Activated T-cell treated with anti-CD3 and anti-CD28 coated beads for 24 hours (primary cell): ENCODE data around the gene PLXNB2.

Experiments used
- DNase-seq: peaks from one replicate; pipeline ENCODE4 v3.0.0-alpha.2; 2020; ENCODE audit warnings: low read depth

PLXNB2 gene

DNA sequence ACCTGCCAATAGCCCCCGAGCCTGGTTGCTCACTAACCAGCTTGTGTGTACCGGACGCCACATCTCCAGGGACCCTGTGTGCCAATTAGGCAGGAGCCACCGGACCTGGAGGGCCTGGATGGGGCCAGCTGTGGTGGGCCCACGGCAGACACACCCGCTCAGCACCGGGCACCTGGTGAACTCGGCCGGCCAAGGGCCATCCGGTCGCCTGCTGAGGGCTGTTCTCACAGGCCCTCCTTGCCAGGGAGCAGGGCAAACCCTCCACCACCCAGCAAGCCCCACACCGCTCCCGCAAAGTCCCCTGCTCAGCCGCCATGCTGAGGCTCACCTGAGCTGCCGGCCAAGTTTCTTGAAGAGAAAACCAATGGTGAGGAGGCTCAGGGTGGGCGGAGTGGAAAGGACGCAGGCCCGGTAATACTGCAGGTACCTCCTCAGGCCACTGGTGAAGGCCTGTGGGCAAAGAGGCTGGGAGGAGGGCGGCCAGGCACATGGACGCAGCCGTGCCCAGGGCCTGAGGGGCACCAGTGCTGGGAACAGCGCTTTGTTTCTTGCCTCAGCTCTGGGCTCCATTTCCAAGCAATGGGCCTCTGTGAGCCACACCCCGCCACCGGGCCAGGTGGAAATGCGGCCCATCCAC lies 79.7 kb downstream of the PLXNB2 start:
- no peak for DNase-seq

- no peak for DNase-seq
Measured at GRCh38 chr22:50226875-50227165, 80.6 kb downstream of the PLXNB2 start.

DNA sequence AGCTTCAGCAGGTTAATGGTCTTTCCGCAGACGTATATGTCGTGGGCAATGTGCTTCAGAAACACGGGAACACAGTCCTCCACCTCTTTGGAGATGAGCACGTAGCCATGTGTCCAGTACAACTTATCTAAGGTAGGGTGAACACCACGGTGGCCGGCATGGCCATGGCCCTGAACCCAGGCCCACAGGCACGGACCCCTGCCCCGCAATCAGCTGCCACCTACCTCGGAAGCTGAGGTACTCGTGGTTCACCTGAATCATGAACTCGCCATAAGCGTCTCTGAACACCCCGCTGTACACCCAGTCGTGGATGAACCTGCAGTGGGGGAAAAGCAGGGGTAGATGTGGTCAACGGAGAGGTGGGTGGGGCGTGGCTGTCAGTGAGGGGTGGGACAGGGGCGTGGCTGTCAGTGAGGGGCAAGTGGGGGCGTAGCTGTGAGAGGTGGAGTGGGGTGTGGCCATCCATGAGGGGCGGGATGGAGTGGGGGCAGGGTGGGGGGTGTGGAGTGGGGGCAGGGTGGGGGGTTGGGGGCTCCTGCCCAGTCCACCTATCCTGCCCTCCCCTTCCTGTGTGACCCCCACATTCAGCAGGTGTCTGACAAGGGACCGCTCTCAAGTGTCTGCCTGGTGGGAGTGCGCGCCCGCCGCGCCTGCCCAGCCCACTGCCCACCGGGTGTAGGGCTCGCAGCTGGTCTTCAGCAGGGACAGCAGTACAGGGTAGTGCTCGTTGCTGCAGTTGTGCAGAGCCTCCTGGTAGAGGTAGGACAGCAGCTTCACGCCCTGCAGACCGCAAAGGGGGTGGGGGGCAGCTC lies 81.2 kb downstream of the PLXNB2 start:
- DNase-seq, result no peak

DNA sequence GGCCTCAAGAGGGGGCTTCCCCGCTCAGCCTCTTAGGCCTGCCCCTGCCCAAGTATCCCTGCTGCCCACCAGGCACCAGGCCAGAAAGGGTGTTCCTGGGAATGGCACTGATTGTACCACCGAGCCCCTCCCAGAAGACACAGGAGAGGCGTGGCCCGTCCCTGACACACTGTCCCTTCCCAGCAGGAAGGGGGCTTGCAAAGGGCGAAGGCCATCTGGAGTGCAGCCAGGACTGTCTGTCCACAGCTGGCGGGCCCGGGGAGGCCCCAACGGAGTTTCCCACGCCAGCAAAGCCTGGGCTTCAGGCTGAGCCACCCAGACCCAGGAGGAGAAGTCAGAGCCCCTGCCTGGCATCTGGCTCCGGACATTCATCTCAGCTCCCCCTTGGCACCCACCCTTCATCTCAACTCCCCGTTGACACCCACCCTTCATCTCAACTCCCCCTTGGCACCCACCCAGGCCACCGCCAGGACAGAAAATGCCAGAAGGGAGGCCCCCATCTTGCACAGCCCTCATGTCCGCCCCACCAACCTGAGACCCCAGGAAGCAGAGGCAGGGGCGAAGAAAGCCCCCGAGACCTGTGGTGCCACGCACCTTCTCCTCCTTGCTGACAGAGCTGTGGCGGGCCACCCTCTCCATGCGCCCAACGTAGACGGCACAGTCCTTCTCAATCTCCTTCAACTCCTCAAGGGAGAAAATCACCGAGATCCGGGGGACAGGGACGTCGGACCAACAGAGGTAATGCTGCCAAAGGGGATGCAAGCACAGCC lies 82.1 kb downstream of the PLXNB2 start:
- DNase-seq, result no peak
